ENCODE measurements around the gene GATA2.

DNA sequence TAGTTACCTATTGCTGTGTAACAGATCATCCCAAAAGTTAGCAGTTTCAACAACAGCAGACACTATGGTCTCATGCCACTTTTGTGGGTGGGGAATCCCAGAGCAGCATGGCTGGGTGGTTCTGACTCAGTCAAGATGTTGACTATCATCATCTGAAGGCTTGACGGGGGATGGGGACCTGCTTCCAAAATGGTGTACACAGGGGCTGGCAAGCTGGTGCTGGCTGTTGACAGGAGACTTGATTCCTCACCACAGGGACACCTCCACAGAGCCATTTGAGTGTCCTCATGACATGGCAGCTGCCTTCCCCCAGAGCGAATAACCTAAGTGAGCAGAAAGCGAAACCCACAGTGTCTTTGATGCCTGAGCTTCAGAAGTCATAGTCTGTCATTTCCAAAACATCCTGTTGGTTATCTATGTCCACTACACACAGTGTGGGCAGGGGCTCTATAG, 45.4 kb downstream of the GATA2 start:
- TF ChIP-seq, protein P1, sequence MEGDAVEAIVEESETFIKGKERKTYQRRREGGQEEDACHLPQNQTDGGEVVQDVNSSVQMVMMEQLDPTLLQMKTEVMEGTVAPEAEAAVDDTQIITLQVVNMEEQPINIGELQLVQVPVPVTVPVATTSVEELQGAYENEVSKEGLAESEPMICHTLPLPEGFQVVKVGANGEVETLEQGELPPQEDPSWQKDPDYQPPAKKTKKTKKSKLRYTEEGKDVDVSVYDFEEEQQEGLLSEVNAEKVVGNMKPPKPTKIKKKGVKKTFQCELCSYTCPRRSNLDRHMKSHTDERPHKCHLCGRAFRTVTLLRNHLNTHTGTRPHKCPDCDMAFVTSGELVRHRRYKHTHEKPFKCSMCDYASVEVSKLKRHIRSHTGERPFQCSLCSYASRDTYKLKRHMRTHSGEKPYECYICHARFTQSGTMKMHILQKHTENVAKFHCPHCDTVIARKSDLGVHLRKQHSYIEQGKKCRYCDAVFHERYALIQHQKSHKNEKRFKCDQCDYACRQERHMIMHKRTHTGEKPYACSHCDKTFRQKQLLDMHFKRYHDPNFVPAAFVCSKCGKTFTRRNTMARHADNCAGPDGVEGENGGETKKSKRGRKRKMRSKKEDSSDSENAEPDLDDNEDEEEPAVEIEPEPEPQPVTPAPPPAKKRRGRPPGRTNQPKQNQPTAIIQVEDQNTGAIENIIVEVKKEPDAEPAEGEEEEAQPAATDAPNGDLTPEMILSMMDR (conservative IDR thresholded peaks at IDR 0.05 in 1 of 2, IDR thresholded peaks at IDR 0.05 in 1 of 2; ENCODE audit: low read depth in 1 of 2, low read length in 2 of 2), result no peak
- TF ChIP-seq EZH2 (IDR thresholded peaks at IDR 0.05; ENCODE audit: low read length, missing control alignments), result no peak

All from fibroblast of lung (primary cell).